GM12878 (cell line): Measurements from ENCODE around the gene SLC35G4.

Source experiments
- CHD2 ChIP-seq: IDR thresholded peaks from 2 replicates; pipeline ENCODE4 v1.6.1; 2011; ENCODE audit warnings: low read depth, low read length, improper control_type of control experiment, borderline replicate concordance
- CTCF ChIP-seq, 3 experiments: IDR thresholded peaks in 2 of 3; conservative IDR thresholded peaks in 1 of 3; 2 replicates each; pipeline ENCODE4 v1.5.1; 2011; ENCODE audit warnings: low read depth in 3 of 3, low read length in 3 of 3, mild to moderate bottlenecking in 3 of 3, control low read depth in 2 of 3, moderate library complexity in 2 of 3, inconsistent platforms in 1 of 3, mixed read lengths in 1 of 3; ENCODE audit not compliant: control insufficient read depth in 2 of 3, insufficient read depth in 1 of 3; ENCODE audit errors: extremely low read depth in 1 of 3
- EP300 ChIP-seq, 2 experiments: fragments of 150-350 bp in 1 of 2; IDR thresholded peaks; 2 replicates each; pipeline ENCODE4 v1.6.1; 2011 to 2012; ENCODE audit warnings: low read depth in 2 of 2, low read length in 2 of 2, borderline replicate concordance in 1 of 2, improper control_type of control experiment in 1 of 2, inconsistent platforms in 1 of 2; ENCODE audit not compliant: control insufficient read depth in 1 of 2
- MEF2A ChIP-seq: IDR thresholded peaks from 2 replicates; pipeline ENCODE4 v1.6.1; 2011; ENCODE audit warnings: low read depth, mild to moderate bottlenecking, low read length, moderate library complexity; ENCODE audit not compliant: insufficient read depth
- MYC ChIP-seq: IDR thresholded peaks from 2 replicates; pipeline ENCODE4 v1.6.1; 2011; ENCODE audit warnings: mild to moderate bottlenecking, low read length, moderate library complexity, inconsistent platforms; ENCODE audit not compliant: insufficient read depth, insufficient replicate concordance, insufficient read length, severe bottlenecking
- POLR2A ChIP-seq: IDR thresholded peaks from 2 replicates; pipeline ENCODE4 v1.6.1; 2011; ENCODE audit warnings: low read depth, mild to moderate bottlenecking, low read length
- PRDM15 ChIP-seq: fragments of 450-650 bp; formaldehyde crosslinking; IDR thresholded peaks from 2 replicates; pipeline ENCODE4 v1.4.0; 2020; ENCODE audit warnings: mild to moderate bottlenecking, moderate library complexity
- SMAD5 ChIP-seq: IDR thresholded peaks from 2 replicates; pipeline ENCODE4 v1.6.1; 2016; ENCODE audit warnings: antibody characterized with exemption, low read depth
- ZSCAN29 ChIP-seq: fragments of 450-650 bp; IDR thresholded peaks from 2 replicates; pipeline ENCODE4 v1.6.1; 2017; ENCODE audit warnings: mild to moderate bottlenecking, moderate library complexity

DNA sequence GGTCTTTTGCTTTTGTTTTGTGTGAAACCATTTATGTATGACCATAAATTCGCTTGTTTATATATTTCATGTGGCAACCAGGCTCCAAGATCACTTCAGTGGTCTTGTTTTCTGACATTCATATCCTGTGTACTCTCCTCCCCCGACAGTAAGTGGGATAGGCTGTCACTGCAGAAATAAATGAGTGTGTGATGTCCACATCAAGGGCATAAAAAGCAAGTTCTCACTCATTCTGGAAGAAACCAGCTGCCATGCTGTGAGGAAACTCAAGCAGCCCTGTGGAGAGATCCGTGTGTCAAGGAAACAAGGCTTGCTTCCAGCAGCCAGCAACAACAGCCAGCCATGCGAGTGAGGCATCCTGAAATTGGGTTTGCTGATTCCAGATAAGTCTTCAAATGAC is 40.4 kb downstream of the SLC35G4 start:
- TF ChIP-seq MEF2A = no peak
- TF ChIP-seq MYC = no peak
- no peak for TF ChIP-seq EP300 (IDR thresholded peaks at IDR 0.05; ENCODE audit: borderline replicate concordance in 1 of 2, control insufficient read depth in 1 of 2, low read depth in 2 of 2, low read length in 2 of 2)
- TF ChIP-seq CTCF (IDR thresholded peaks at IDR 0.05 in 2 of 3, conservative IDR thresholded peaks at IDR 0.05 in 1 of 3; ENCODE audit: control insufficient read depth in 2 of 3, extremely low read depth in 1 of 3, insufficient read depth in 1 of 3, low read depth in 3 of 3, low read length in 3 of 3) = no peak
- TF ChIP-seq POLR2A = no peak
- TF ChIP-seq SMAD5 = no peak
- TF ChIP-seq PRDM15 (CRISPR knock-in tag) = no peak
- TF ChIP-seq CHD2 = no peak
- TF ChIP-seq ZSCAN29 = no peak
